AG04449 (cell line): Measurements from ENCODE around the gene ACO2.
"Not testable (repeated sequence)": the region's sequence is repeated elsewhere in the genome, so short reads cannot be mapped to it uniquely, and the experiment has no call there.

Experiments used
- CTCF ChIA-PET: fragments of 350-600 bp; formaldehyde crosslinking; extraction: SDS; loops from one replicate; lab custom pipeline; 2021; ENCODE audit warnings: antibody characterized with exemption; lab: Yijun Ruan, JAX
- POLR2A ChIA-PET: fragments of 400-600, 350-600 bp; formaldehyde crosslinking; extraction: SDS; loops from one replicate; lab custom pipeline; 2020; ENCODE audit warnings: antibody characterized with exemption, inconsistent platforms; lab: Yijun Ruan, JAX
- DNase-seq: peaks from one replicate; pipeline ENCODE4 v3.0.0-alpha.2; 2010; ENCODE audit warnings: low read depth, low spot score
- H3K4me3 ChIP-seq: 2 replicates; pipeline ENCODE4 v1.5.1; 2011; ENCODE audit warnings: low read depth, mild to moderate bottlenecking, control low read depth, low read length
- CTCF ChIP-seq: IDR thresholded peaks from one replicate; pipeline ENCODE4 v1.5.1; 2011; ENCODE audit warnings: mild to moderate bottlenecking, moderate library complexity, low read length, control low read depth, inconsistent platforms; ENCODE audit not compliant: insufficient read depth; ENCODE audit errors: missing control alignments

Gene ACO2

DNA sequence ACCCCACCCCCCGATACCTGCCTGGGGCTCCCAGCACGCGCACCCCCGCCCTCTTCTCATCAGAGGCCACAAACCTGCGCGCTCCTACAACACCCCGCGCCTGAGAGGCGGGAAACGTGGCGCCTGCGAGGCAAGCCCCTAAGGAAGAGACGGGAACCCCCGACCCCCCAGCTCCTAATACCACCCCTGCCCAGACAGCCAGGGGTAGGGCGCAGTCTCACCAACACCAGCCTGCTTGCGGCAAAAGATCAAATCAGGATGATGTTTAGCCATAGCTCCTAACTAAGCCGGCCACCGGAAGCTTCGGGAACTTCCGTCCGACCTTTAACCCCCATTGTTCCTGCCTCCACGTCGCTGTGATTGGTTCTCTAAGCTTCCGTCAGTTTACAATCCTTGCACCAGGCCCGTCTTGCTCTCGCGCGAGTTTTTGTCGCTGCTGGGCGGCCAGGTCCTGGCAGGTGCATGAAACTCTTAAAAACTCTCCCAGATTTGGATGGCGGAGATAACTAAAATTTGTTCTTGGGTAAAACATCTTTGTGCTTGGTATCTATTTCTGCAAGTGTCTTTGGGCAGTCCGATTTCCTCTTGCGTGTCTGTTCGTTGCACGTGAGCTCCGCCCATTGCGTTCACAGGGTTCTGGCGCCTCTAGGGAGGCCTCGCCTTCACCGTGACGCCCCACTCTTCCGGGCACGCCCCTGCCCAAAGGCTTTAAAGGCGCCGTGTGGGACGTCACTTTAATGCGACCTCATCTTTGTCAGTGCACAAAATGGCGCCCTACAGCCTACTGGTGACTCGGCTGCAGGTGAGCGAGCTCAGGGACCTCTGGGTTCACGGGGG is at the start of gene ACO2, which contains the start of gene PHF5A:
Gene ACO2, plus strand, starts transcription at position 737 of the 837 bp plus-strand sequence. Its CDS starts 30 bp downstream, at position 767.
Gene PHF5A, minus strand, starts transcription at position 312 of the 837 bp plus-strand sequence. Its CDS starts 39 bp downstream, at position 273.
- POLR2A ChIA-PET, result interaction anchor here (0.5 to 3.5 kb wide), 11 partner anchors 9 to 228 kb away, joined by 3 to 50 read pairs (median 3); partner anchors contain the start of genes TEF and TOB2
- no peak for TF ChIP-seq CTCF
- peak within 1 kb of the TSS; percentile 95 for H3K4me3 ChIP-seq
- DNase-seq, result peak; percentile 89
- CTCF ChIA-PET, result interaction anchor here (0.9 to 1.8 kb wide), 4 partner anchors 10 to 64 kb away, joined by 3 to 16 read pairs (median 4); no protein-coding TSS in a partner anchor

GRCh38 chr22:41425660-41426365 is 43.1 kb upstream of the ACO2 start:
- ChIA-PET POLR2A (interaction anchor here (0.6 kb wide), 1 partner anchor 18 kb away, joined by 3 read pairs; no protein-coding TSS in a partner anchor), CTCF (interaction anchor here (1.0 kb wide), 1 partner anchor 22 kb away, joined by 4 read pairs; no protein-coding TSS in a partner anchor)
- no peak for DNase-seq
- TF ChIP-seq CTCF, result no peak
- no peak overlapping the region for H3K4me3 ChIP-seq

- TF ChIP-seq CTCF, result no peak
- DNase-seq, result no peak
- no peak overlapping the region for H3K4me3 ChIP-seq
- CTCF ChIA-PET, result no interaction called here
- POLR2A ChIA-PET, result interaction anchor here (0.7 to 3.5 kb wide), 2 partner anchors 17 to 25 kb away, joined by 3 to 13 read pairs; partner anchors contain the start of gene TOB2
Measured at GRCh38 chr22:41429232-41429950, 39.5 kb upstream of the ACO2 start.

- ChIA-PET CTCF (no interaction called here), POLR2A (interaction anchor here (3.5 kb wide), 1 partner anchor 16 kb away, joined by 13 read pairs; the partner anchor contains the start of gene TOB2)
- TF ChIP-seq CTCF, result no peak
- H3K4me3 ChIP-seq, result no peak overlapping the region
- DNase-seq, result no peak
Measured at GRCh38 chr22:41429951-41430332, 39.0 kb upstream of the ACO2 start.

- POLR2A ChIA-PET, result interaction anchor here (0.7 kb wide), 1 partner anchor 9 kb away, joined by 5 read pairs; no protein-coding TSS in a partner anchor
- CTCF ChIA-PET, result no interaction called here
- DNase-seq, result no peak
Measured at GRCh38 chr22:41431656-41432055, 37.3 kb upstream of the ACO2 start.

DNA sequence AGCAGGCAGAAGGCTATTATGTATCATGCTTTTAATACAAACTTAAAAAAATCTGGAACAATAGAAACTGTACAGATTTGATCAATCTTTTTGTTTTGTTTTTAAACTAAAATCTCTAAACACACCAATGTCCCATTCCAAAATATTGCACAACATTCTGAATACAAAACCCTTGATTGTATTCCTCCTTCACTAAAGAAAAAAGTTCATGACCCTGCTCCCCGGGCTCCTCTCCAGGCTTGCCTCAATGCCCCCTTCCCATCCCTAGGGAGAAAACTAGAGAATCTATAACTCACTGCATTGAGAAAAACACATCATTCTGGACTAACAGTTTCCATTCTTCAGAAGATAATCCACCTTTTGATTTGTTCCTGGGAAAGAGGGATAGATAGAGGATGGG is 35.4 kb upstream of the ACO2 start:
- DNase-seq, CTCF ChIA-PET, POLR2A ChIA-PET, H3K4me3 ChIP-seq: not testable (repeated sequence)

More at GRCh38 chr22:41431656-41432055, 37.3 kb upstream of the ACO2 start:
- H3K4me3 ChIP-seq, result no peak overlapping the region
- TF ChIP-seq CTCF, result no peak

- H3K4me3 ChIP-seq, POLR2A ChIA-PET, DNase-seq: not testable (repeated sequence)
- CTCF ChIA-PET, result interaction anchor here (1.0 to 1.6 kb wide), 3 partner anchors 12 to 84 kb away, joined by 3 to 6 read pairs (median 4); partner anchors contain the start of gene TOB2
Measured at GRCh38 chr22:41434361-41435003, 34.4 kb upstream of the ACO2 start.
